Adrenal gland (tissue), 5 donors: ENCODE results near the gene ENG.

Experiments
- POLR2A ChIP-seq, 2 donors: fragments of 450-650 bp; IDR thresholded peaks; one replicate each; pipeline ENCODE4 v1.6.1; 2017; ENCODE audit warnings: antibody characterized with exemption in 2 of 2, mild to moderate bottlenecking in 2 of 2, moderate library complexity in 1 of 2
- TF ChIP-seq, protein P1 (sequence below), 6 experiments: fragments of 450-650 bp in 4 of 6; fragments of 200-600 bp in 2 of 6; sonication (generic) in 1 of 6; IDR thresholded peaks; 1 replicate in 5 of 6; 2 replicates in 1 of 6; pipeline versions ENCODE4 v1.5.1 to v1.8.0; 2016 to 2021; ENCODE audit warnings: antibody characterized with exemption in 6 of 6, mild to moderate bottlenecking in 2 of 6, moderate library complexity in 1 of 6
- donor health status: DM: no; HTN: no; CAD: no.

DNA sequence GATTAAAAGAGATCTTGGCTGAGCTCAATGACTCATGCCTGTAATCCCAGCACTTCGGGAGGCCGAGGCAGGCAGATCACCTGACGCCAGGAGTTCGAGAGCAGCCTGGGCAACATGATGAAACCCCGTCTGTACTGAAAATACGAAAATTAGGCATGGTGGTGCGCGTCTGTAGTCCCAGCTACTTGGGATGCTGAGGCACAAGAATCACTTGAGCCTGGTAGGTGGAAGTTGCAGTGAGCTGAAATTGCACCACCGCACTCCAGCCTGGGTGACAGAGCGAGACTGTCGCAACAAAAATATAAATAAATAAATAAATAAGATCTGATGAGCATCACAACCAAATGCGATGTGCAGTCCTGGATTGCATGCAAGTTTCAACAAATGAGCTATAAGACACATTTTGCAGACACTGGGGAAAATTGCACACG, 8.7 kb upstream of the ENG start:
- TF ChIP-seq POLR2A (IDR thresholded peaks at IDR 0.05), result no peak
- TF ChIP-seq, protein P1, sequence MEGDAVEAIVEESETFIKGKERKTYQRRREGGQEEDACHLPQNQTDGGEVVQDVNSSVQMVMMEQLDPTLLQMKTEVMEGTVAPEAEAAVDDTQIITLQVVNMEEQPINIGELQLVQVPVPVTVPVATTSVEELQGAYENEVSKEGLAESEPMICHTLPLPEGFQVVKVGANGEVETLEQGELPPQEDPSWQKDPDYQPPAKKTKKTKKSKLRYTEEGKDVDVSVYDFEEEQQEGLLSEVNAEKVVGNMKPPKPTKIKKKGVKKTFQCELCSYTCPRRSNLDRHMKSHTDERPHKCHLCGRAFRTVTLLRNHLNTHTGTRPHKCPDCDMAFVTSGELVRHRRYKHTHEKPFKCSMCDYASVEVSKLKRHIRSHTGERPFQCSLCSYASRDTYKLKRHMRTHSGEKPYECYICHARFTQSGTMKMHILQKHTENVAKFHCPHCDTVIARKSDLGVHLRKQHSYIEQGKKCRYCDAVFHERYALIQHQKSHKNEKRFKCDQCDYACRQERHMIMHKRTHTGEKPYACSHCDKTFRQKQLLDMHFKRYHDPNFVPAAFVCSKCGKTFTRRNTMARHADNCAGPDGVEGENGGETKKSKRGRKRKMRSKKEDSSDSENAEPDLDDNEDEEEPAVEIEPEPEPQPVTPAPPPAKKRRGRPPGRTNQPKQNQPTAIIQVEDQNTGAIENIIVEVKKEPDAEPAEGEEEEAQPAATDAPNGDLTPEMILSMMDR (IDR thresholded peaks at IDR 0.05), result no peak
